ENCODE results near the gene TTYH2. TPM values are rescaled to one million over a fixed set of nuclear protein-coding genes. Genes with fewer than 3 reads are reported as not detected.

TTYH2 gene
- polyA plus RNA-seq, 3 donors = 12.3 to 57.4 (median 18.7) TPM

GRCh38 chr17:74244128-74244527 is 30.8 kb downstream of the TTYH2 start:
- Histone ChIP-seq H3K27ac (ENCODE audit: low read depth in 1 of 2, low read length in 2 of 2) (no peak overlapping the region), H2AFZ (ENCODE audit: insufficient read depth, low read depth, low read length, poor library complexity, severe bottlenecking) (no peak overlapping the region), H3K4me3 (replicated peaks in 1 of 3; ENCODE audit: low read depth in 2 of 3, low read length in 3 of 3) (no peak overlapping the region), H3K9ac (ENCODE audit: insufficient read depth, low read length, poor library complexity, severe bottlenecking) (no peak overlapping the region), H3K9me3 (replicated peaks in 1 of 2; ENCODE audit: control insufficient read depth in 1 of 2, insufficient read depth in 1 of 2, low read length in 2 of 2) (no peaks in the 10 kb centered on the region), H3K4me2 (replicated peaks; ENCODE audit: extremely low read depth, low read length, poor library complexity, severe bottlenecking) (no peak overlapping the region), H3K4me1 (ENCODE audit: control insufficient read depth in 1 of 2, insufficient read depth in 2 of 2, low read length in 2 of 2) (peaks cover 23 to 31% of the 10 kb centered on the region in 2 donors), H4K20me1 (ENCODE audit: insufficient read depth, low read length) (no peaks in the 10 kb centered on the region), H3K36me3 (replicated peaks in 1 of 2; ENCODE audit: control insufficient read depth in 1 of 2, insufficient read depth in 2 of 2, low read length in 2 of 2) (peaks cover 41 to 56% of the 10 kb centered on the region in 2 donors), H3K79me2 (ENCODE audit: insufficient read depth, low read length) (no peaks in the 10 kb centered on the region), H3K27me3 (ENCODE audit: control insufficient read depth in 2 of 2, insufficient read depth in 2 of 2, low read length in 2 of 2) (no peaks in the 10 kb centered on the region)
- DNase-seq = no peak
- no peaks in the 10 kb centered on the region for H3K9me3 Mint-ChIP-seq
- H3K4me3 Mint-ChIP-seq = no peak overlapping the region
- 95% methylated on average over 4 of the region's 10 CpGs for WGBS (ENCODE audit: insufficient coverage)
- intact Hi-C loops (cut with micrococcal nuclease) = no loop called here
- peak overlapping the region in 1 of 7 donors; percentile 59 for H3K27ac Mint-ChIP-seq
- H3K36me3 Mint-ChIP-seq = peaks cover 57 to 73% of the 10 kb centered on the region in 2 donors
- no peaks in the 10 kb centered on the region for H3K27me3 Mint-ChIP-seq (ENCODE audit: low read depth in 3 of 3)
- TF ChIP-seq, protein P1, sequence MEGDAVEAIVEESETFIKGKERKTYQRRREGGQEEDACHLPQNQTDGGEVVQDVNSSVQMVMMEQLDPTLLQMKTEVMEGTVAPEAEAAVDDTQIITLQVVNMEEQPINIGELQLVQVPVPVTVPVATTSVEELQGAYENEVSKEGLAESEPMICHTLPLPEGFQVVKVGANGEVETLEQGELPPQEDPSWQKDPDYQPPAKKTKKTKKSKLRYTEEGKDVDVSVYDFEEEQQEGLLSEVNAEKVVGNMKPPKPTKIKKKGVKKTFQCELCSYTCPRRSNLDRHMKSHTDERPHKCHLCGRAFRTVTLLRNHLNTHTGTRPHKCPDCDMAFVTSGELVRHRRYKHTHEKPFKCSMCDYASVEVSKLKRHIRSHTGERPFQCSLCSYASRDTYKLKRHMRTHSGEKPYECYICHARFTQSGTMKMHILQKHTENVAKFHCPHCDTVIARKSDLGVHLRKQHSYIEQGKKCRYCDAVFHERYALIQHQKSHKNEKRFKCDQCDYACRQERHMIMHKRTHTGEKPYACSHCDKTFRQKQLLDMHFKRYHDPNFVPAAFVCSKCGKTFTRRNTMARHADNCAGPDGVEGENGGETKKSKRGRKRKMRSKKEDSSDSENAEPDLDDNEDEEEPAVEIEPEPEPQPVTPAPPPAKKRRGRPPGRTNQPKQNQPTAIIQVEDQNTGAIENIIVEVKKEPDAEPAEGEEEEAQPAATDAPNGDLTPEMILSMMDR (IDR thresholded peaks at IDR 0.05) = no peak
- H3K4me1 Mint-ChIP-seq = peaks cover 36% of the 10 kb centered on the region

DNA sequence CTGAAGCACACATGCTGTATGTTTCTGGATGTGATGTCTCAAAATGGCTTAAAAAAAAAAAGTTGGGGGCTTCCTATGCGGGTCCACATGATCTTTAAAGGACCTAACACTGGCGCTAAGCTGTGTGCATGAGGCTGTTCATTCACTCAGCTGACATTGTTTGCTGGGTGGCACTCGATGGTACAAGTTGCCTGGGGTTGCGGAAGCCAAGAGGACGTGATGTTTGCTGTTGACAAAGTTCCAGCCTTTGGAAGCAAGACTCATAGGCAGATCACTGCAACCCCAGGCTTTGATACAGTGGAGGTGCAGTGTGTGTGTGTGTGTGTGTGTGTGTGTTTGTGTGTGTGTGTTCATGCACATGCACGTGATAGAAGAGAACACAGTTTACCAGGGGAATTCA is 31.2 kb downstream of the TTYH2 start:
- Mint-ChIP-seq H3K4me1 (peaks cover 32% of the 10 kb centered on the region), H3K27ac (peak overlapping the region in 1 of 7 donors; percentile 59), H3K4me3 (no peak overlapping the region), H3K9me3 (no peaks in the 10 kb centered on the region), H3K36me3 (peaks cover 59 to 74% of the 10 kb centered on the region in 2 donors), H3K27me3 (ENCODE audit: low read depth in 3 of 3) (no peaks in the 10 kb centered on the region)
- H3K4me3 ChIP-seq (replicated peaks in 1 of 3; ENCODE audit: low read depth in 2 of 3, low read length in 3 of 3) = no peak overlapping the region
- no peaks in the 10 kb centered on the region for H3K79me2 ChIP-seq (ENCODE audit: insufficient read depth, low read length)
- WGBS (ENCODE audit: insufficient coverage) = 92% methylated on average over 5 of the region's 6 CpGs
- H3K36me3 ChIP-seq (replicated peaks in 1 of 2; ENCODE audit: control insufficient read depth in 1 of 2, insufficient read depth in 2 of 2, low read length in 2 of 2) = peaks cover 44 to 60% of the 10 kb centered on the region in 2 donors
- H4K20me1 ChIP-seq (ENCODE audit: insufficient read depth, low read length) = no peaks in the 10 kb centered on the region
- H3K9me3 ChIP-seq (replicated peaks in 1 of 2; ENCODE audit: control insufficient read depth in 1 of 2, insufficient read depth in 1 of 2, low read length in 2 of 2) = no peaks in the 10 kb centered on the region
- no peak overlapping the region for H3K4me2 ChIP-seq (replicated peaks; ENCODE audit: extremely low read depth, low read length, poor library complexity, severe bottlenecking)
- no peak overlapping the region for H3K27ac ChIP-seq (ENCODE audit: low read depth in 1 of 2, low read length in 2 of 2)
- TF ChIP-seq, protein P1 (IDR thresholded peaks at IDR 0.05) = no peak
- intact Hi-C loops (cut with micrococcal nuclease) = no loop called here
- H2AFZ ChIP-seq (ENCODE audit: insufficient read depth, low read depth, low read length, poor library complexity, severe bottlenecking) = no peak overlapping the region
- no peaks in the 10 kb centered on the region for H3K27me3 ChIP-seq (ENCODE audit: control insufficient read depth in 2 of 2, insufficient read depth in 2 of 2, low read length in 2 of 2)
- DNase-seq = no peak
- no peak overlapping the region for H3K9ac ChIP-seq (ENCODE audit: insufficient read depth, low read length, poor library complexity, severe bottlenecking)
- peaks cover 19 to 27% of the 10 kb centered on the region in 2 donors for H3K4me1 ChIP-seq (ENCODE audit: control insufficient read depth in 1 of 2, insufficient read depth in 2 of 2, low read length in 2 of 2)
